CD4-positive, alpha-beta T cell treated with Interleukin-17A for 1 hour (primary cell): Measurements from ENCODE around the gene ZNF462.
"Not testable (repeated sequence)": the region's sequence is repeated elsewhere in the genome, so short reads cannot be mapped to it uniquely, and the experiment has no call there.

Experiments
- DNase-seq: peaks from one replicate; pipeline ENCODE4 v3.0.0-alpha.2; 2020

Gene ZNF462, protein sequence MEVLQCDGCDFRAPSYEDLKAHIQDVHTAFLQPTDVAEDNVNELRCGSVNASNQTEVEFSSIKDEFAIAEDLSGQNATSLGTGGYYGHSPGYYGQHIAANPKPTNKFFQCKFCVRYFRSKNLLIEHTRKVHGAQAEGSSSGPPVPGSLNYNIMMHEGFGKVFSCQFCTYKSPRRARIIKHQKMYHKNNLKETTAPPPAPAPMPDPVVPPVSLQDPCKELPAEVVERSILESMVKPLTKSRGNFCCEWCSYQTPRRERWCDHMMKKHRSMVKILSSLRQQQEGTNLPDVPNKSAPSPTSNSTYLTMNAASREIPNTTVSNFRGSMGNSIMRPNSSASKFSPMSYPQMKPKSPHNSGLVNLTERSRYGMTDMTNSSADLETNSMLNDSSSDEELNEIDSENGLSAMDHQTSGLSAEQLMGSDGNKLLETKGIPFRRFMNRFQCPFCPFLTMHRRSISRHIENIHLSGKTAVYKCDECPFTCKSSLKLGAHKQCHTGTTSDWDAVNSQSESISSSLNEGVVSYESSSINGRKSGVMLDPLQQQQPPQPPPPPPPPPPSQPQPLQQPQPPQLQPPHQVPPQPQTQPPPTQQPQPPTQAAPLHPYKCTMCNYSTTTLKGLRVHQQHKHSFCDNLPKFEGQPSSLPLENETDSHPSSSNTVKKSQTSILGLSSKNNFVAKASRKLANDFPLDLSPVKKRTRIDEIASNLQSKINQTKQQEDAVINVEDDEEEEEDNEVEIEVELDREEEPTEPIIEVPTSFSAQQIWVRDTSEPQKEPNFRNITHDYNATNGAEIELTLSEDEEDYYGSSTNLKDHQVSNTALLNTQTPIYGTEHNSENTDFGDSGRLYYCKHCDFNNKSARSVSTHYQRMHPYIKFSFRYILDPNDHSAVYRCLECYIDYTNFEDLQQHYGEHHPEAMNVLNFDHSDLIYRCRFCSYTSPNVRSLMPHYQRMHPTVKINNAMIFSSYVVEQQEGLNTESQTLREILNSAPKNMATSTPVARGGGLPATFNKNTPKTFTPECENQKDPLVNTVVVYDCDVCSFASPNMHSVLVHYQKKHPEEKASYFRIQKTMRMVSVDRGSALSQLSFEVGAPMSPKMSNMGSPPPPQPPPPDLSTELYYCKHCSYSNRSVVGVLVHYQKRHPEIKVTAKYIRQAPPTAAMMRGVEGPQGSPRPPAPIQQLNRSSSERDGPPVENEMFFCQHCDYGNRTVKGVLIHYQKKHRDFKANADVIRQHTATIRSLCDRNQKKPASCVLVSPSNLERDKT (N-terminal part only)

GRCh38 chr9:106862821-106863720, at the start of gene ZNF462:
Gene ZNF462, plus strand, starts transcription at chr9:106863166. Its CDS starts 60,218 bp downstream, at chr9:106923384.
- no peak for DNase-seq

- DNase-seq = no peak
Measured at GRCh38 chr9:106816524-106816923, 46.4 kb upstream of the ZNF462 start.

GRCh38 chr9:106818034-106818433, 44.9 kb upstream of the ZNF462 start:
- DNase-seq = no peak

- DNase-seq = no peak
Measured at GRCh38 chr9:106820866-106821265, 42.1 kb upstream of the ZNF462 start.

DNA sequence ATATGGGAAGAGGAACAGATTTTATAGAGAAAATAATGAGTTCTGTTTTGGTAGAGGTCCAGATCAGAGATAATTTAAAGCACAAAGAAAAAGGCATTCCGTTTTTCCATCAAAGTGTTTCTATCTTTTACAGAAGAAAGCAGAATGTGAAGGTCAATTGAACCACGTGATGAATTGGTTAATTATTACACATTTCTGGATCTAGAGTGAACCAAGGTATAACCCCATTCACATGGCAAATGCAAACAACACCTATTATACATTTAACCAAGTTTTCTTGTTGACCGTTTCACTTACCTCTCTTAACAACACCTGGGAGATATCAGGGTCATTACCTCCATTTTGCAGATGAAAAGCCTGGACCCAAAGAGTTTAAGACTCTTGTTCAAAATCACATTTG, 34.9 kb upstream of the ZNF462 start:
- DNase-seq = no peak

- no peak for DNase-seq
Measured at GRCh38 chr9:106828965-106829364, 34.0 kb upstream of the ZNF462 start.

GRCh38 chr9:106829666-106830408, 33.1 kb upstream of the ZNF462 start:
- DNase-seq = no peak

- DNase-seq = no peak
Measured at GRCh38 chr9:106830527-106831150, 32.3 kb upstream of the ZNF462 start.

DNA sequence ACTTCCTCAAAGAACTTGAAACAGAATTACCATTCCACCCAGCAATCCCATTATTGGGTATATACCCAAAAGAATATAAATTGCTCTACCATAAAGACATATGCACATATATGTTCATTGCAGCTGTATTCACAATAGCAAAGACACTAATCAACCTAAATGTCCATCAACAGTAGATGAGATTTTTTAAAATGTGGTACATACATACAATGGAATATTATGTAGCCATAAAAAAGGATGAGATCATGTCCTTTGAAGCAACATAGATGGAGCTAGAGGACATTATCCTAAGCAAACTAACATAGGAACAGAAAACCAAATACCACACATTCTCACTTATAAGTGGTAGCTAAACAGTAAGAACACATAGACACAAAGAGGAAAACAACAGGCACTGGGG, 28.1 kb upstream of the ZNF462 start:
- DNase-seq = no peak

DNA sequence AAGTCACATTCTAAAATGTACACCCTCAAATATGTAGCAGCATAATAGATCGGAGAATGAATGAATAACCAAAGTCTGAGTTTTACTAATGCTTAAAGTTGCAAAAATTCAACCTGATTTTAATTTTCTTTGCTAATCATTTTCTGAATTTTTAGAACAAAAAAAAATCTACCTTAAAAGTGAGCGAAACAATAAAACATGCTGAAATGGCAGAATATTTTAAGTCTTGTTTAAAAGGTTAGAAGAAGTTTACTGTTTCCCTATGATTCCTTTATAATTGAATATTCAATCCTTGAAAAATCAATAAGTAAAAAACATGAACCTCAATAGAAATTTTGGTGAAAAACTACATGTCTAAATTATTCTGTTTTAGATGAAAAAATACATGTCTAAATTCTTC, 27.1 kb upstream of the ZNF462 start:
- no peak for DNase-seq

GRCh38 chr9:106843371-106843770, 19.6 kb upstream of the ZNF462 start:
- DNase-seq = no peak

DNA sequence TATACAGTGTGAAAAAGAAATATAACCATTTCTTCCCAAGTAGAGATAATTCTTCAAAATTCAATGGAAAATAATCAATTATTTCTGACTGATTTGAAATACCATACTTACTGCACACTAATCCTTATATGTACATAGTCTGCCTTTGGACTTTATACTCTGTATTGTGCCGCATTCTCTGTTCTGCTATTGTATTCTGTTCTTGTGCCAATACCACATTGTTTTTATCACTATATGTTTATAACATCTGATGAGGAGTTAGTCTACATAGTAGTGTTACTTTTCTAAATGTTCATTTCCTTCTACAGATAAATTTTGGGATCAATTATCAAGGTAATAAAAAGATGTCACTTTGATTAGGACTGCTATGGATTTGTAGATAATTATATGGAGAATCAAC, 16.7 kb upstream of the ZNF462 start:
- no peak for DNase-seq

GRCh38 chr9:106846857-106847256, 16.1 kb upstream of the ZNF462 start:
- no peak for DNase-seq

DNA sequence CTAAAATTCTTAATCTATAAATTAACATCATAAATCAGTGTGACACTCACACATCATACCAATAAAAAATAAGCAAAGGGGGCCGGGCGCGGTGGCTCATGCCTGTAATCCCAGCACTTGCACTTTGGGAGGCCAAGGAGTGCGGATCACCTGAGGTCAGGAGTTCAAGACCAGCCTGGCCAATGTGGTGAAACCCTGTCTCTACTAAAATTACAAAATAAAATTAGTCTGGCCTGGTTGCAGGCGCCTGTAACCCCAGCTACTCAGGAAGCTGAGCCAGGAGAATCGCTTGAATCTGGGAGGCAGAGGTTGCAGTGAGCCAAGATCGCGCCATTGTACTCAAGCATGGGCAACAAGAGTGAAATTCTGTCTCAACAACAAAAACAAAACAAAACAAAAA, 11.3 kb upstream of the ZNF462 start:
- not testable (repeated sequence) for DNase-seq

DNA sequence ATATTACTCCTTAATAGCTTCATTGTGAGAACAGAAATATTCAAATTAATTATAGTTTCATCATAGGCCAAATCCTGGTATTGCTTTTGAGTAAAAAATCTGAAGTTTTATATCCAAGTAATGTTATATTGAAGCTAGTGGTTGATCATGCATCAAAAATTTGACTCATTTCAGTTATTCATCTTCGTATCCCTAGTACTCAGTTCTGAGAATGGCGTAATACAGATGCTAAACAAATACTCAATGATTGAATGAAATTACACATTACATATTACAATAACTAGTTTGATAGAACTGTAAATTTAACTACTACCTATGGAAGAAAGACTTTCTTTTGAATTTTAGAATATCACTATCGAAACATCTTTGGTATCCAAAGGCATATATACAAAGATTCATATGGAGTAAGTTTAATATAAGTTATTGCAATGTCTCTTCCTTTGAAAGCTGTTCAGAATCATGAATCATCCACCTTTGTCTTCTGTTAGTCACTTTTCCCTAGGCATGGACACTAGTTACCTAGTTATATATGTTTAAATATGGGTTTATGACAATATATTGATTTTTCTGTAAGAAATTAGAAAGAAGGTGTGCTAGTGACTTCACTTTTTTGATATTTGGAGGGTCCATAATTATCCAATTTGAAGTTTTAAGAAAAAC, 5.0 kb upstream of the ZNF462 start:
- no peak for DNase-seq

DNA sequence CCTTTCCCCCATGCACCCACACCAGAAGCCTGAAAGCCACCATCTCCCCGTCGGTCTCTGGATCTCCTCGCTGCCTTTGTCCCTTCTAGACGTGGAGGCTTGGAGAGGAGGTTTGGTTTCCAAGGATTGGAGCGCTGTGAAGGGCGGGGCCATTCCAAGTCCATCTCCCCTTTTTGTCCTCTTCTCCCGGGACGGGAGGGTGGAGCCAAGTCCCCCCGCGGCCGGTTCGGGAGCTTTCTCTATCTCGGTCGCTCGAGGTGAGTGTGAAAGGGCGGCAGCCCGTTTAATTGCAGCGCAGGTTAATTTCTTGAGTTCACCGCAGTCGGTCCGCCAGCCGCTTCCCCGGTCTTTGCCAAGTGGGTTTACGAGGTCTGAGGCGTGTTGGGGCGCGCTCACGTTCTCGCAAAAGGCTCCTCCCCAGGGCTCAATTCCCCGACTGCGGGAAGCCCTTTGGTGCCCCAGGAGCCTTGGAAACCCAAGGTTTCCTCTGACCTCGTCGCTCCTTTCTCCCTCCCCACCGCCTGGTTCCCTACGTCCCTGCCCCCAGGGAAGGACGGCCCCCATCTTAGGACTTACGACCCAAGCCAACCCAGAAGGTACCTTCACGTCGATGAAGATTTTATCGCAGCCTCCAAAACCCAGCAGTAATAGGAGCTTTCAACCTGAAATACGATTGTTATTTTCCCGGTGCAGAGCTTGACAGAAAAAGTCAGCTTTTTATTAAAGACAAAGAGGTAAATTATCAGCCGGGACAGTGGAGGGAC, 2.8 kb upstream of the ZNF462 start:
- DNase-seq = no peak

DNA sequence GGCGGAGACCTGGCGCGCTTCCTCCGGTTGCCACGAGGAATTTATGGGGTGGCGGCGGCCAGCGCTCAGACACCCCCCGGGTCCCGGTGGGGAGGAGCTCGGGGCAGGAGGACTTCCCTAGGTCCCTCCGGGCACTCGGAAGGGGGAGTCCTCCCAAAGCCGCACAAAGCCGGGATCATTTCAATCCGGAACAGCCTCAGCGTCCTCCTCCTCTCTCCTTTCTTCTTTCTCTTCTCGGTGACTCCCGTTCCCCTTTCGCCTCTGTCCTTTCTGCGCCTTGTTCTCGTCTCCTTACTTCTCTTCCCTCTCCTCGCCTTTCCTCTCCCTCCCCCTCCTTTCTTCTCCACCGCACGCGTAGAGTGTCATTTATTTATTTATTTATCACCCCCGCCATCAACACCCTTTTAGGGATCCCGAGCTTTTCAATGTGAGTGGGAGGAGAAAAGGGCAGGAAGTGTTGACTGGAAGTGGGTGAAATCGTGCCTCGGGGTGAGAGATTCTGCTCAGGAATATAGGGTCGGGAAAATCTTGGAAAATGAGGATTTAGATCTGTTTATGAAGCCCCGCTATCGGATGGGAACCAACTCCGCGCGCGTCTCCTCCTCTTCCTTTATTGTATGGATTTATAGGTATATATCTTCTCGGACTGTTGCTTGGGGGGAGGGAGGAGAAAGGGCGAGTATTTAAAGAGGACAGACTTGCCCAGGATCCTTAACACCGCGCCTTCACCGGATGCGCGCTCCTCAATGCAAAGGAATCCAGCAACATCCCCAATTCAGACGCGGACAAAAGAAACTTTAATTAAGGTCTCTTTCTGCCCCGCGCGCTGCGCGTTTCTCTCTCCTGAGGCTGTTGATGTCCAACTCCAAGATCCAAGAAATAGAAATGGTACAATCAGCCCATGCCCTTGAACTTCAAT, 2.0 kb upstream of the ZNF462 start:
- DNase-seq = no peak

GRCh38 chr9:106861640-106862109, 1.3 kb upstream of the ZNF462 start:
- DNase-seq = no peak
